GM04504 (cell line): ENCODE results near the gene RNASE2.
"Not testable (repeated sequence)": the region's sequence is repeated elsewhere in the genome, so short reads cannot be mapped to it uniquely, and the experiment has no call there.

ENCODE experiments used
- DNase-seq: peaks from one replicate; pipeline ENCODE4 v3.0.0-alpha.2; 2012; ENCODE audit warnings: low read depth

RNASE2 gene

DNA sequence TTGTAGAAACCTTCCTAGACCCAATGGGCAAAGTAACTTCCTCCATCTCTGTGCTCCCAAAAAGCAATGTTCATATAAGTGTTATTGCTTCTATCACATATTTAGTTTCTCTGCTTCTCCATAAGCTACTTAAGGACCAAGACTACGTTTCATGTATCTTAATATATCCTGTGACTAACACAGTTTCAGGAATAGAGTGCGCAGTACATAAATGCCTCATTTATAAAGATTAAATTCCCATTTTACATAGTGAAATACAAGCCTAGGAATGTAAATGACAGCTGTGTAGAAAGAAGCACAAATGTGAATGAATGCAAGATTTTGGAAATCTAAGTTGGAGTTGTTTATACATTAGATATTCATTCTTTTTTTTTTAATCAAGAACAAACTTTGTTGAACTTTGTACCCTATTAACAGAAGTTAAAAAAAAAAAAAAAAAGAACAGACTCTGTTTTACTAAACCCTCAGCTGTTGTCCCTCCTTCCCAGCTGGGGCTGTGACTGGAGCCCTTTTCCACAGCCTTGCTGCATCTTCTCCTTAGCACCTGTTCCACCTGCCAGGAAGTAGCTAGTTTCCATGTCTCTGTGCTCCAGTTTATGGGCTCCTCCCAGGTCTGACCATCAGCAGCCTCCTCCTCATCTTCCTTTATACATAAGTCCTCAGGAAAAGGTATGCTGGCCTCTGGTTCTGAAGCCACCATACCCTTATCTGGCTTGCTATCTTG, 27.5 kb downstream of the RNASE2 start:
- DNase-seq = no peak

DNA sequence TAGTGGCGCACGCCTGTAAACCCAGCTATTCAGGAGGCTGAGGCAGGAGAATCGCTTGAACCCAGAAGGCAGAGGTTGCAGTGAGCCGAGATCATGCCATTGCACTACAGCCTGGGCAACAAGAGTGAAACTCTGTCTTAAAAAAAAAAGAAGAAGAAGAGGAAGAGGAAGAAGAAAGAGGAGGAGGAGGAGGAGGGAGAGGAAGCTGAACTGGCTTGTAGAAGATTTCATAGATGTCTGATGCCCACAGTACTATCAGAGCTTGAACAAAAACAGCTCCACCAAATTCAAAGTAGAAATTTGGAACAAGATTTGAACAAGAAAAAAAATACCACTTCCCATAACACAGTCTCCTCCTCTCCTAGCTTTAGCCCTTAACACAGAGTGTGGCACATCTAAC, 30.4 kb downstream of the RNASE2 start:
- DNase-seq = not testable (repeated sequence)

DNA sequence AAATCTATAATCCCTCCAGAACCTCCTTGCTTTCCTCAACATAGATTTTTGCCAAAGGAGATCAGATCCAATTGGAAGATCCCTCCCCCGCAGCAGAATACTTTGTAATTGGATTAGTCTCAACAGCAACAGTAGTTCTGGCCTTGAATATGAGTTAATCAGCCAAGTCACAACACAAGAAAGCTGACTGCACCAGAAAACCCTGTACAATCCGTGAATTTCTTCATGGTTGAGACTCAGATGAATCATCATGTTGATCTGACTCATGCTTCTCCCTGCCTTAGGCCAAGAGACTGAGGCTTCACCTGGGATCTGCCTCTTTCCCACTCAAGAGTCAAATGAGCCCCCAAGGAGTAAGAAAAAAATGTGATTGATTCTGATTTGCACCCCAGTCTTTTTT, 31.5 kb downstream of the RNASE2 start:
- DNase-seq = peak; percentile 82

DNA sequence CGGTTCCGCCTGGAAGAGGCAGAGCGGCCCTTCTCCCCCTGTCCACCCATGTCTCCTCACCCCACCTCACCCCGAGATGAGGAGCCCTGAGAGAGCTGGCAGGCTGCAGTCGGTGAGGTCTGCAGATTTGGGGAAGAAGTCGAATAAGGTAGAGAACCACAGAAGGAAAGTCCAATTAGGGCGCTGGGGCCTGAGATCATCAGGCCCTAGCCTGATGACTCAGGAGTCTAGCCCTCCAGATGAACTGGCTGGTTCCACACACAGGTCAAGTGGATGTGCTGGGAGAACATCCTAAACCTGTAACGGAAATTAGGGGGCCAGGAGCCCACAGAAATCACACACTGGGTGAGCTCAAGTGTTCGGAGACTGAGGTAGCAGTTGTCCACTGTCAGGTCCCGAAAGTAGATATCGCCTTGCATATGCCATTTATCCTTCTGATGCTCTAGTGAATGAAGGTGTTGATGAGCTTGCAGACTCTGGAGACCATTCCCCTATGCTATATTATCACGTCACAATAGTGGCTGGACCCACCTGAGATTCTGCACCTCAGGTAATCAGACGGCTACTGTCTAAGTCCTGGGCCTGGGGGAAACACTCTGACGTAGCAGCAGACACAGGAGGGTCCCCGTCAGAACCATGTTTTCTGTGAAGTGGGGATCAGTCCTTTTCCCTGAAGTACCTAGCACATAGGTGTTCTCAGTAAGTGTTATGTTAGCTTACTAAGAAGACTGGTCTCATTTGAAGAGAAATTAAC, 33.6 kb downstream of the RNASE2 start:
- DNase-seq = no peak

DNA sequence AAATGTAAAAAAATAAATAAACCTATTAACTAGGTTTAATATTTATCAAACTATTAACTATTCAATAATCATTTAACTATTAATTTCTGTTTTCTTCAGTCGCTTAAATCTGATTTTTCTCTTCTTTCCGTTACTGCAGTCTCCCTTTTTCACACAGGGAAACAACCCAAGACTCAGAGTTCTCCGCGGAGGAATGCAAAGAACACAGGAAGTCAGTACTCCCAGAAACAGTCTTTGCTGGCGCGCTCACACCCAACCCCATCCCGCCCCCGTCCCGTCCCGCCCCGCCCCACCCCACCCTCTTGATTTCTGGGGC, 34.1 kb downstream of the RNASE2 start:
- DNase-seq = no peak

DNA sequence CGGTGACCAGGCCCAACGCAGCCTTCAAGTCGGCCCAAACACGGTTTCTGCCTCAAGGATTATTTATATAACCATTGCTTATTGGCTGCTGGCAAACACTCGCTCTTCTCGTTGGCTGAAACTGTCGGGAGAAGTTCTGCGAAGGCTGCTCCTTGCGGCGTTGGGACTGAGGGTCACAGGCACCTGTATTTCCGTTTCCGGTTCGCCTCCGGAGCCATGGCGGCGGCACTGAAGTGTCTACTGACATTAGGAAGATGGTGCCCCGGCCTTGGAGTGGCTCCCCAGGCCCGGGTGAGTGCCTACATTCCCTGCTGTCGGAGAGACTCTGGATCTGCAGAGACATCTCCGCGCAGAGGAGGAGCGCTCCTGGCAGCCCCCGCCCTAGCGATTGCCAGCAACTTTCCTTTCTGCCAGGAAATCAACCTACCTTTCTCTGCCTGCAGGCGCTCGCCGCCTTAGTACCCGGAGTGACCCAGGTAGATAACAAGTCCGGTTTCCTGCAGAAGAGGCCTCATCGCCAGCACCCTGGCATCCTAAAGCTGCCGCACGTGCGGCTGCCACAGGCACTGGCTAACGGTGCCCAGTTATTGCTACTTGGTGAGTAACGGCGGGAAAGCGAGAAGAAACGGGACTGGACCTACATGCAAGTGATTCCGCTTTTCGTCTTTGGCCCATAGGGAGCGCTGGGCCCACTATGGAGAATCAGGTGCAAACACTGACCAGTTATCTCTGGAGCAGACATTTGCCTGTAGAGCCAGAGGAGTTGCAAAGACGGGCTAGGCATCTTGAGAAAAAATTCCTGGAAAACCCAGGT, 34.7 kb downstream of the RNASE2 start, which contains the start of gene METTL17:
Gene METTL17 (plus strand): TSS at position 194 of the 814 bp plus-strand sequence. CDS start 23 bp downstream, at position 217.
- peak; percentile 91 for DNase-seq

DNA sequence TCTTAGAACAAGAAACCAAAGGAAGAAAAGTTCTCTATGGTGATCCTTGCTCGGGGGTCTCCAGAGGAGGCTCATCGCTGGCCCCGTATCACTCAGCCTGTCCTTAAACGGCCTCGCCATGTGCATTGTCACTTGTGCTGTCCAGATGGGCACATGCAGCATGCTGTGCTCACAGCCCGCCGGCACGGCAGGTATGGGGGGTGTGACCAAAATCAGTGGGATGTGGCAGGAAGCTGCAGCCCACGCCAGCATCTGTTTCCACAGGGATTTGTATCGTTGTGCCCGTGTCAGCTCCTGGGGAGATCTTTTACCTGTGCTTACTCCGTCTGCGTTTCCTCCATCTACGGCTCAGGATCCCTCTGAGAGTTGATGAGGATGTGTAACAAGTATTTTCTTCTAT, 41.2 kb downstream of the RNASE2 start:
- no peak for DNase-seq

DNA sequence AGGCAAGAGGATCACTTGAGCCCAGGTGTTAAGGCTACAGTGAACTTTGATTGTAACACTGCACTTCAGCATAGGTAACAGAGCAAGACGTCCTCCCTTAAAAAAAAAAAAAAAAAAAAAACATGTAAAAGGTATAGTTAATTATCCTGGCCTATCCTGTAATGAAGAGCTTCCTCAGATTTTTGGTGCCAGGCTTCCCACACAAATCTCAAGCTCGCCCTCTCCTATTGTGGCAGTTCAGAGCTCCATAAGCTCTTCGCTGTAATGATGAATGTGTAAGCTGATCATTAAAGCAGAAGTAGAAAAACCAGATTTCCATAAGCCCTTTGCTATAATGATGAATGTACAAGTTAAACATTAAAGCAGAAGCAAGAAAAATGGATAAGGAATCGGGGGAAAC, 41.8 kb downstream of the RNASE2 start:
- no peak for DNase-seq

DNA sequence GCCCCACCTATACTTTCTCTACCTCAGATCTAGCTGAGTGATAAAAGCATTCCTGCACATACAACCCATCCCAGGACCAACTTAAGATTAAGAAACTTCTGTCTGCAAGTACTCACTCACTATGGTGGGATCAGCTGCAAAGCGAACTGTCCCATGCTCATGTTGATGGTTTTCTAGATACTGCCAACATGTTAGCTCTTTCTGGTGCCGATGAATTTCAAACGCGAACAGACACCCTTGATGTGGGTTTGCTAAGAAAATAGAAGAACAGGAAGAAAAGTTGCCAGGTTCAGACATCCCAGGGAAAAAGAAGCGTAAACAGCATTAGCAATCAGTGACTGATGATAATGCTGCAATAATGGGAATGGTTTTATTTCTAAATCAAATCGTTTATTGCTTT, 42.3 kb downstream of the RNASE2 start:
- no peak for DNase-seq

DNA sequence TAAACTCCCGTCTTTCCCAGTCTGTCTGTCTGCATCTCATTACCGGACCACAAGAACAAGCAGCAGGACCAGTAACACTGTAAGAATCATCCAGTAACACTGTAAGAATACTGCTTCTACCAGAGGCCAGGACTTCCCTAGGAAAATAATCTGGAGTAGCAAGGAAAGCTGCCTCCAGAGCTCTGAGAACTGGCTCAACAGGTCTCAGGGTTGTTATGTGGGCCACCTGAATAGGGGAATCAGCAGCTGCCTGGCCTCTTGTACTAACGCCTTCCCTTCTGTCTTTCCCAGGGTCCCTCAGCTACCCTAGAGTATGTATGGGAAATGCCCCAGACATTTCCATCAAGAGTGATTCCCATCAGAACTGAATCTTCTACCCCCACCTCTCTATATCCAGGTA, 42.9 kb downstream of the RNASE2 start:
- no peak for DNase-seq

DNA sequence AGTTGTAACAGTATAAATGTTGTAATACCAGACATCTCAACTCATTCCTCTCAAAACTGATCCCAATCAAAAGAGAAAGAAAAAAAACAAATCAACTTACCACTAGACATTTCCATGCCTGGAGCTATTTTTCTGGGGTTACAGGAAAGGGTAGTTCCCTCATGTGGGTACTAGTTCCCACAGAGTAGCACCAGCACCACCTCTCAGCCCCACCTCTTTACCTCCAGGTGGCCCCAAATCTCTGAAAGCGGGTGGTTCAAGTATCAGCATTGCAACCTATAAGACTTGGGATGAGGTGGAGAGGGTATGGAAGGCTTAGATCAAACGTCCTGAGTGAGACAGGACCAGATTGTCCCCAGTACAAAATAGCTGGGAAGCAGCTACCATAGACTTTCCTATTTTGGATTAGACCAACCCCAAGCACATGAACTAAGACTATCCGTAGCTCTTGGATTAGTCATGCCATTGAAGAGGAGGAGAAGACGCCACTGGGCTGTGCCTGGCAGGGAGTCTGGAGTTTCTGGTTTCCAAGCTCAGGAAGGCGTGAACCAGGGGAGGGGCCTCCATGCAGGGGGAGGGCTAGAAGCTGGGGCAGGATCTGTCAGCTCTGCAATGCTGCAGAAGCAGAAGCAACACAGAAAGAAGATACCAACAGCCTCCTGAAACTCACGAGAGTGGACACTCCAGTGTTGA, 43.5 kb downstream of the RNASE2 start, which contains the start of gene SLC39A2:
Gene SLC39A2 (plus strand): TSS at position 620 of the 693 bp plus-strand sequence. CDS start 154 bp downstream, outside the sequence.
- DNase-seq = peak; percentile 62

DNA sequence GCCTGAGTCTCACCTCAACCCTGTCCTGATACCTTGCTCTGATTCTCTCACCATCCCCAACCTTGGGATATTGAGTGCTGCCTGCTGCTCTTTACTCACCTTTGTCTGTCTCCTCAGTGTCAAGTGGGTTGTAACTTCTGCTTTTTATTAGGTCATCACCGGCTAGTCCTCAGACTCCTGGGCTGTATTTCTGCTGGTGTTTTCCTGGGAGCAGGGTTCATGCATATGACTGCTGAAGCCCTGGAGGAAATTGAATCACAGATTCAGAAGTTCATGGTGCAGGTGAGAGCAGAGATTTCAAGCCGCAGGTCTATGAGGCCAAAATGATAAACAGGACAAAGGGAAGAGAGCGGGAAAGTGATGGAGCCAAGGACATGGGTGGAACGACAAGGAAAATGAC, 44.3 kb downstream of the RNASE2 start:
- DNase-seq = no peak

DNA sequence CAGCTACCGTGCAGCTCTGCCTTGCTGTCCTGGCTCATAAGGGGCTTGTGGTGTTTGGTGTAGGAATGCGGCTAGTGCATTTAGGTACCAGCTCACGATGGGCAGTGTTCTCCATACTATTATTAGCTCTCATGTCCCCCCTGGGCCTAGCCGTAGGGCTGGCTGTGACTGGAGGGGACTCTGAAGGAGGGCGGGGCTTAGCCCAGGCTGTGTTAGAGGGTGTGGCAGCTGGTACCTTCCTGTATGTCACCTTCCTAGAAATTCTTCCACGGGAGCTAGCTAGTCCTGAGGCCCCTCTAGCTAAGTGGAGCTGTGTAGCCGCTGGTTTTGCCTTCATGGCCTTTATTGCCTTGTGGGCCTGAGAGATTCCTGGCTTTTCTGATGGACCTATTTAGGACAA, 45.9 kb downstream of the RNASE2 start:
- DNase-seq = no peak

DNA sequence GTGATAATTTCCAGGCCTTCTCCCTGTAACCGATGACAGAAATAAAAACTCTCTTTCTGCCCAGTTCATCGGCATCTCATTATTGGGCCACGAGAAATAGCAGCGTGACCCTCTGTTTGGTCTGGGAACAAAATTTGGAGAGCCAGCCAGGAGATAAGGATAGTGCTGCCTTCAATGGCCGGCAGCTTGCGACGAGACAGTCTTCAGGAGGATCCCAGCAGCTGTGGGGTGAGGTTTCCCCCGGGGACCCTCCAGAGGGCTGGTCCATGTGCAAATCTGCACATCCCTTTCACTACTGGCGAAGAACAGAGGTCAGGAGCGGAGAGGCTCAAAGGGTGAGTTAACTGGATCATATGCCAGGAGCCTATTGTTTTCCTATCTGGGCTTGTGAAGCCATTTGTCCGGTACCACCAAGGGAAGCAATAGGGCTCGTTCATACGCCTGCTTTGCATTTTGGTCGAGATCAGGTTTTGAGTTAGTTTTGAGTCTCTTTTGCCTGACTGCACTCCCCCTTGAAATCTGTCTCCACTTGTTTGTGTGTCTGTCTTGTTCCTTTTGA, 48.6 kb downstream of the RNASE2 start:
- DNase-seq = no peak
